GM23338 (cell line): Measurements from ENCODE around the gene NHERF1. TPM values are rescaled to one million over a fixed set of nuclear protein-coding genes. Genes with fewer than 3 reads are reported as not detected.

ENCODE experiments used
- ATAC-seq: fragments of 200-7000 bp; cut with Tn5 transposase; 3 replicates; pipeline ENCODE4 v1.9.1; 2020
- DNase-seq: peaks from one replicate; pipeline ENCODE4 v3.0.0-alpha.2; 2015; ENCODE audit warnings: low spot score
- H2AFZ ChIP-seq: fragments of 200-600 bp; sonication (generic); 2 replicates; pipeline ENCODE4 v1.8.0; 2016; ENCODE audit warnings: antibody characterized with exemption, mild to moderate bottlenecking, moderate library complexity
- H3F3A ChIP-seq: fragments of 200-600 bp; sonication (generic); replicated peaks from 2 replicates; pipeline ENCODE4 v1.8.0; 2017; ENCODE audit warnings: antibody characterized with exemption, mixed run types, low read depth
- H3K27ac ChIP-seq: fragments of 200-600 bp; sonication (generic); 2 replicates; pipeline ENCODE4 v1.6.1; 2016; ENCODE audit warnings: low read depth
- H3K27me3 ChIP-seq: fragments of 200-600 bp; sonication (generic); 2 replicates; pipeline ENCODE4 v1.8.0; 2016; ENCODE audit warnings: mild to moderate bottlenecking, mixed run types, moderate library complexity; ENCODE audit not compliant: insufficient read depth
- H3K36me3 ChIP-seq: fragments of 200-600 bp; sonication (generic); 2 replicates; pipeline ENCODE4 v1.8.0; 2016; ENCODE audit warnings: mild to moderate bottlenecking; ENCODE audit not compliant: insufficient read depth
- H3K4me1 ChIP-seq: fragments of 200-600 bp; sonication (generic); 2 replicates; pipeline ENCODE4 v1.8.0; 2016; ENCODE audit warnings: mild to moderate bottlenecking, moderate library complexity; ENCODE audit not compliant: insufficient read depth
- H3K4me2 ChIP-seq: fragments of 200-600 bp; sonication (generic); 2 replicates; pipeline ENCODE4 v1.7.1; 2017; ENCODE audit warnings: mixed run types
- H3K4me3 ChIP-seq: fragments of 200-600 bp; sonication (generic); 2 replicates; pipeline ENCODE4 v1.6.1; 2016; ENCODE audit warnings: mixed run types
- H3K79me2 ChIP-seq: fragments of 200-600 bp; sonication (generic); replicated peaks from 2 replicates; pipeline ENCODE4 v1.8.0; 2017; ENCODE audit warnings: mild to moderate bottlenecking; ENCODE audit not compliant: insufficient read depth
- H3K9me2 ChIP-seq: fragments of 200-600 bp; sonication (generic); 2 replicates; pipeline ENCODE4 v1.8.0; 2017; ENCODE audit not compliant: insufficient read depth
- H4K20me1 ChIP-seq: fragments of 200-600 bp; sonication (generic); replicated peaks from 2 replicates; pipeline ENCODE4 v1.8.0; 2017; ENCODE audit warnings: mild to moderate bottlenecking; ENCODE audit not compliant: insufficient read depth
- H3K27ac Mint-ChIP-seq: 2 replicates; pipeline ENCODE4 v1.8.0; 2020; ENCODE audit warnings: inconsistent platforms, mild to moderate bottlenecking, moderate library complexity, mixed read lengths
- H3K27me3 Mint-ChIP-seq: 3 replicates; pipeline ENCODE4 v1.8.0; 2022; ENCODE audit warnings: low read depth, mild to moderate bottlenecking, moderate library complexity, mixed read lengths, inconsistent platforms; ENCODE audit not compliant: insufficient read depth, poor library complexity
- H3K36me3 Mint-ChIP-seq: 3 replicates; pipeline ENCODE4 v1.8.0; 2021; ENCODE audit warnings: low read depth, mild to moderate bottlenecking, inconsistent platforms, moderate library complexity, mixed read lengths
- H3K4me1 Mint-ChIP-seq: 3 replicates; pipeline ENCODE4 v1.8.0; 2020; ENCODE audit warnings: mild to moderate bottlenecking, inconsistent platforms, mixed read lengths
- H3K4me3 Mint-ChIP-seq: 3 replicates; pipeline ENCODE4 v1.8.0; 2021; ENCODE audit warnings: moderate library complexity, mild to moderate bottlenecking, inconsistent platforms, mixed read lengths
- H3K9me3 Mint-ChIP-seq: 3 replicates; pipeline ENCODE4 v1.8.0; 2020; ENCODE audit warnings: moderate library complexity, mild to moderate bottlenecking, inconsistent platforms, mixed read lengths
- CREB1 ChIP-seq: fragments of 250-450 bp; sonication (Bioruptor Pico); IDR thresholded peaks from 2 replicates; pipeline ENCODE4 v1.5.0; 2020; ENCODE audit warnings: low read depth, mild to moderate bottlenecking, moderate library complexity
- EZH2phosphoT487 ChIP-seq: fragments of 200-600 bp; sonication (generic); IDR thresholded peaks from one replicate; pipeline ENCODE4 v1.8.1; 2018; ENCODE audit warnings: antibody characterized with exemption; ENCODE audit not compliant: unreplicated experiment
- JUNB ChIP-seq: IDR thresholded peaks from one replicate; pipeline ENCODE4 v1.6.1; 2016; ENCODE audit warnings: antibody characterized with exemption; ENCODE audit not compliant: unreplicated experiment
- NANOG ChIP-seq: IDR thresholded peaks from 2 replicates; pipeline ENCODE4 v1.6.1; 2016; ENCODE audit warnings: antibody characterized with exemption, borderline replicate concordance
- POLR2AphosphoS5 ChIP-seq: IDR thresholded peaks from 2 replicates; pipeline ENCODE4 v1.6.1; 2016; ENCODE audit warnings: antibody characterized with exemption, low read depth
- STAT1 ChIP-seq: IDR thresholded peaks from one replicate; pipeline ENCODE4 v1.6.1; 2016; ENCODE audit warnings: antibody characterized with exemption; ENCODE audit not compliant: unreplicated experiment
- ZNF331 ChIP-seq: fragments of 250-450 bp; sonication (Bioruptor Pico); IDR thresholded peaks from 2 replicates; pipeline ENCODE4 v1.5.0; 2020; ENCODE audit warnings: low read depth, mild to moderate bottlenecking, moderate library complexity
- polyA plus RNA-seq: library from polyadenylated mRNA; unstranded; fragments of >200 nt; fragmentation: Nextera tagmentation; extraction: Ambion mirVana; gene quantifications from 2 replicates; pipeline ENCODE4 v1.2.1, GENCODE V29; 2016
- total RNA-seq: library from RNA; depleted of rRNA; stranded (reverse); fragments of >200 nt; shearing (Covaris generic); gene quantifications from 2 replicates; pipeline ENCODE4 v1.2.3, GENCODE V29; 2014
- TF ChIP-seq, protein P1 (sequence below), 2 experiments: fragments of 200-600 bp in 1 of 2; sonication (generic) in 1 of 2; conservative IDR thresholded peaks; 2 replicates each; pipeline versions ENCODE4 v1.5.1 to v1.6.1; 2016 to 2017; ENCODE audit warnings: antibody characterized with exemption in 2 of 2, low read depth in 2 of 2, mild to moderate bottlenecking in 2 of 2, moderate library complexity in 1 of 2
- TF ChIP-seq, protein P2 (sequence below): IDR thresholded peaks from 2 replicates; pipeline ENCODE4 v1.6.1; 2016; ENCODE audit warnings: antibody characterized with exemption

Gene NHERF1
- total and polyA plus RNA-seq, 2 experiments from 2014 or later, result 48.8 to 100 TPM

DNA sequence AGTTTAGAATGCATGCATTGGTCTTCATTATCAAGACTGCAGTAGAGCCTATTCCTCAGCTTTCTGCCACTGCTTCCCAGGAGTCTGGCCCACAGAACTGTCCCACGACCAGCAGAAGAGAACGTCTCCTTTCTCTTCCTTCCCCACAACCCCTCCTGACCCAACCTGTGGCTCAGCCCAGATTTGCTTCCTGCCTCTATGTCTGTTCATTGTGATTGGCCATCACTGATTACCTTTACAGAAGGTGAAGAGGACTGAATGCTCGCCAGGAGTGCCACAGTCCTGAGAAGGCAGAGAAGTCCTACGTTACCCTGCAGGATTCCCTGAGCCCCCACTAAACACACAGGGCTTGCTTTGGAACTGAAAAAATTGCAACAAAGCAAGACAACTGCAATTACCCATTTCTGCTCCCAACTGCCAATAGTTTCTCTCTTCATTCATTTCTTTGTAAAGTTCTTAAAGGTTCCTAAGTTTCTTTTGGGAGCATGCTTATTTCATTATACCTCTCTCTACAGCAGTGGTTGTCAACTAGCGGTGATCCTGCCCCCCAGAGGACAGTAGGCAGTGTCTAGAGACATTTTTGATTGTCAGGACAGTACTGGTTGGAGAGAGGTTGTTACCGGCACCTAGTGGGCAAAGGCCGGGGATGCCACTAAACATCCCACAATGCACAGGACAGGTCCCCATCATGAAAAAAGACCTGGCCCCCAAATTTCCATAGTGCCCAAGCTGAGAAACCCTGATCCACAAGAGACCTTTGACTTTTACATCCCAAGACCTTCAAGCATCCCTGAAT, 32.2 kb downstream of the NHERF1 start:
- no peaks in the 10 kb centered on the region for H3K27me3 ChIP-seq
- H3K9me2 ChIP-seq, result no peaks in the 10 kb centered on the region
- TF ChIP-seq, protein P1, sequence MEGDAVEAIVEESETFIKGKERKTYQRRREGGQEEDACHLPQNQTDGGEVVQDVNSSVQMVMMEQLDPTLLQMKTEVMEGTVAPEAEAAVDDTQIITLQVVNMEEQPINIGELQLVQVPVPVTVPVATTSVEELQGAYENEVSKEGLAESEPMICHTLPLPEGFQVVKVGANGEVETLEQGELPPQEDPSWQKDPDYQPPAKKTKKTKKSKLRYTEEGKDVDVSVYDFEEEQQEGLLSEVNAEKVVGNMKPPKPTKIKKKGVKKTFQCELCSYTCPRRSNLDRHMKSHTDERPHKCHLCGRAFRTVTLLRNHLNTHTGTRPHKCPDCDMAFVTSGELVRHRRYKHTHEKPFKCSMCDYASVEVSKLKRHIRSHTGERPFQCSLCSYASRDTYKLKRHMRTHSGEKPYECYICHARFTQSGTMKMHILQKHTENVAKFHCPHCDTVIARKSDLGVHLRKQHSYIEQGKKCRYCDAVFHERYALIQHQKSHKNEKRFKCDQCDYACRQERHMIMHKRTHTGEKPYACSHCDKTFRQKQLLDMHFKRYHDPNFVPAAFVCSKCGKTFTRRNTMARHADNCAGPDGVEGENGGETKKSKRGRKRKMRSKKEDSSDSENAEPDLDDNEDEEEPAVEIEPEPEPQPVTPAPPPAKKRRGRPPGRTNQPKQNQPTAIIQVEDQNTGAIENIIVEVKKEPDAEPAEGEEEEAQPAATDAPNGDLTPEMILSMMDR (conservative IDR thresholded peaks at IDR 0.05; ENCODE audit: low read depth in 2 of 2), result peak; percentile 67 to 78
- no peak for TF ChIP-seq EZH2phosphoT487
- H3F3A ChIP-seq, result peaks cover 4% of the 10 kb centered on the region
- no peak overlapping the region for H3K4me2 ChIP-seq
- H4K20me1 ChIP-seq, result peaks cover 32% of the 10 kb centered on the region
- Mint-ChIP-seq H3K9me3 (no peaks in the 10 kb centered on the region), H3K36me3 (peaks cover 17% of the 10 kb centered on the region), H3K27me3 (peaks cover 24% of the 10 kb centered on the region), H3K27ac (no peak overlapping the region), H3K4me3 (no peak overlapping the region), H3K4me1 (peaks cover 30% of the 10 kb centered on the region)
- peaks cover 21% of the 10 kb centered on the region for H3K79me2 ChIP-seq
- no peak overlapping the region for H2AFZ ChIP-seq
- no peaks in the 10 kb centered on the region for H3K36me3 ChIP-seq
- DNase-seq, result peak; percentile 75
- peak; percentile 29 for ATAC-seq
- no peak overlapping the region for H3K27ac ChIP-seq
- no peak overlapping the region for H3K4me3 ChIP-seq
- H3K4me1 ChIP-seq, result peaks cover 6% of the 10 kb centered on the region

DNA sequence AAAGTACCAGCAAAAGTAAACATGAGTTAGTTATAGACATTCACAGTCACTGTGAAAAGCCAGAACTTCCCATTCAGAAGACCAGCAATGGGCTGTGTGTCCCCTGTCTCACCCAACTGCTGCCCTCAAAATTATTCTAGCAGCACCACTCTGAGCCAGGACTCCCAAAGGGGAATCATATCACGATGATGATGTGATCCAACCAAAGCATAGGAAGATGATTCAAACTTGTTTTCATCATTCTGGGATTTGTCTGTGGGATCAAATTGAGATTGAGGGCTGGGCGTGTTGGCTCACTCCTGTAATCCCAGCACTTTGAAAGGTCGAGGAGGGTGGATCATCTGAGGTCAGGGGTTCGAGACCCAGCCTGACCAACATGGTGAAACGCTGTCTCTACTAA, 34.1 kb downstream of the NHERF1 start:
- Histone ChIP-seq H3K79me2 (peaks cover 9% of the 10 kb centered on the region), H3K4me1 (no peaks in the 10 kb centered on the region; the same call in 1 of the 2 replicates), H3K27ac (no peak overlapping the region), H3K27me3 (no peaks in the 10 kb centered on the region), H3K4me2 (no peak overlapping the region), H3K36me3 (no peaks in the 10 kb centered on the region), H2AFZ (no peak overlapping the region), H3K4me3 (no peak overlapping the region), H3K9me2 (no peaks in the 10 kb centered on the region), H3F3A (peaks cover 4% of the 10 kb centered on the region; the same call in 1 of the 2 replicates), H4K20me1 (peaks cover 32% of the 10 kb centered on the region)
- H3K27ac Mint-ChIP-seq, result no peak overlapping the region
- no peak for TF ChIP-seq CREB1
- no peak for TF ChIP-seq STAT1
- TF ChIP-seq, protein P2, sequence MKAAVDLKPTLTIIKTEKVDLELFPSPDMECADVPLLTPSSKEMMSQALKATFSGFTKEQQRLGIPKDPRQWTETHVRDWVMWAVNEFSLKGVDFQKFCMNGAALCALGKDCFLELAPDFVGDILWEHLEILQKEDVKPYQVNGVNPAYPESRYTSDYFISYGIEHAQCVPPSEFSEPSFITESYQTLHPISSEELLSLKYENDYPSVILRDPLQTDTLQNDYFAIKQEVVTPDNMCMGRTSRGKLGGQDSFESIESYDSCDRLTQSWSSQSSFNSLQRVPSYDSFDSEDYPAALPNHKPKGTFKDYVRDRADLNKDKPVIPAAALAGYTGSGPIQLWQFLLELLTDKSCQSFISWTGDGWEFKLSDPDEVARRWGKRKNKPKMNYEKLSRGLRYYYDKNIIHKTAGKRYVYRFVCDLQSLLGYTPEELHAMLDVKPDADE, result no peak
- TF ChIP-seq POLR2AphosphoS5, result no peak
- no peak for TF ChIP-seq JUNB
- TF ChIP-seq, protein P1 (conservative IDR thresholded peaks at IDR 0.05; ENCODE audit: low read depth in 2 of 2), result no peak
- no peak for TF ChIP-seq ZNF331 (CRISPR knock-in tag)
- no peak for TF ChIP-seq NANOG
- H3K4me1 Mint-ChIP-seq, result peaks cover 22% of the 10 kb centered on the region
- ATAC-seq, result no peak
- no peaks in the 10 kb centered on the region for H3K9me3 Mint-ChIP-seq
- DNase-seq, result no peak
- H3K4me3 Mint-ChIP-seq, result no peak overlapping the region
- H3K27me3 Mint-ChIP-seq, result peaks cover 17% of the 10 kb centered on the region
- peaks cover 17% of the 10 kb centered on the region for H3K36me3 Mint-ChIP-seq
